GM12874 (cell line): ENCODE results near the gene RHEBL1.

Experiments
- CTCF ChIP-seq: IDR thresholded peaks from 2 replicates; pipeline ENCODE4 v1.5.1; 2011; ENCODE audit warnings: low read depth, mild to moderate bottlenecking, control low read depth, low read length, moderate library complexity; ENCODE audit not compliant: insufficient read depth

Gene RHEBL1

GRCh38 chr12:49093792-49094159 is 24.0 kb upstream of the RHEBL1 start:
- no peak for TF ChIP-seq CTCF

- no peak for TF ChIP-seq CTCF
These were observed 23.1 kb upstream of the RHEBL1 start for GRCh38 chr12:49092816-49093406.

- TF ChIP-seq CTCF: peak; percentile 60
These were observed 22.5 kb upstream of the RHEBL1 start for GRCh38 chr12:49092086-49092815.

- TF ChIP-seq CTCF: no peak
These were observed 22.0 kb upstream of the RHEBL1 start for GRCh38 chr12:49091836-49092085.

GRCh38 chr12:49091056-49091835 is 21.5 kb upstream of the RHEBL1 start:
- no peak for TF ChIP-seq CTCF

- peak; percentile 57 for TF ChIP-seq CTCF
These were observed 20.3 kb upstream of the RHEBL1 start for GRCh38 chr12:49089821-49090773.

GRCh38 chr12:49088932-49089330 is 19.2 kb upstream of the RHEBL1 start:
- TF ChIP-seq CTCF: no peak
